Measurements from ENCODE around the gene RET.

GRCh38 chr10:43118631-43119415 is 42.0 kb downstream of the RET start:
- no peak for TF ChIP-seq MAX (CRISPR knock-in tag; IDR thresholded peaks at IDR 0.05)
- no peak for TF ChIP-seq ZBTB21 (CRISPR knock-in tag; IDR thresholded peaks at IDR 0.05; ENCODE audit: borderline replicate concordance)
